TTC549 (cell line): ENCODE data around the gene PXDN.

Experiments used
- FAIRE-seq: peaks from 2 replicates; lab custom pipeline; 2012; peaks lifted over from hg19 to GRCh38; lab: Jason Lieb, UNC

The PXDN gene

GRCh38 chr2:1609040-1609439, 135.3 kb downstream of the PXDN start:
- no peak for FAIRE-seq

- FAIRE-seq, result no peak
Observed at GRCh38 chr2:1607971-1608688, 136.2 kb downstream of the PXDN start.

- no peak for FAIRE-seq
Observed at GRCh38 chr2:1607236-1607920, 136.9 kb downstream of the PXDN start.

DNA sequence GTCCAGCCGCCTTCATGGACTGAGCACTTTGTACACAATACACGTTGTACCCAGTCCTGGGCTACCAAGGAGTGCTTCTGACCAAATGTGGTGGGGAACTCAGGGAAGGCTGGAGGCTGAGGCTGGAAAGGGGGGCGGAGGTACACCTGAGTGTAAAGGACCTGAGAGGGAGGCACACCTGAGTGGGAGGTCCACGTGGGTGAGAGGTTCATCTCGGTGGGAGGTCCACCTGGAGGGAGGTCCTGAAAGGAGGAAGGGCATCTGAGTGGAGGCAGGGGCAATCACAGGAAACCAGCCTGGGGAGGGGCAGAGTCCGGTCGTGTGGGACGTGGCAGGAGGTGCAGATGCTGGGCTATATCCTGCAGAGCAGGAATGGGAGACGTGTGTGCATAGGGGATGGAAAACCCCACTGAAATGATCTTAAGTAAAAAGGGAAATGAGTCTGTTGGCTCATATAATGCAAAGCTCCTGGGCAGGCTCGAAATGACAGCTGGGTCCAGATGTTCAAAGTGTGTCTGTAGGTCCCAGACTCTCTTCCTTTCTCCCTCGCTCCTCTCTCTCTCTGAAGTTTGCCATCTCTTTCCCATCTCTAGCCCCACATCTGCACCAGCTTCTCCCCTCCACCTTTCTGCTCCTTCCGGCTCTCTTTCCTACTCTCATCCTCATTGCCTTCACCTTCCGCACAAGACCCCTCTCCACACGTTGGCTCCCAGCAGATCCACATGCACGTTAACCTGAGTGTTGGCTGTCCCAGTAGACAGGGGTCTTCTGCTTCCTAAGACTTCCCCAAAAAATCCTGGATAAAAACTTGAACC, 137.7 kb downstream of the PXDN start:
- FAIRE-seq, result no peak

DNA sequence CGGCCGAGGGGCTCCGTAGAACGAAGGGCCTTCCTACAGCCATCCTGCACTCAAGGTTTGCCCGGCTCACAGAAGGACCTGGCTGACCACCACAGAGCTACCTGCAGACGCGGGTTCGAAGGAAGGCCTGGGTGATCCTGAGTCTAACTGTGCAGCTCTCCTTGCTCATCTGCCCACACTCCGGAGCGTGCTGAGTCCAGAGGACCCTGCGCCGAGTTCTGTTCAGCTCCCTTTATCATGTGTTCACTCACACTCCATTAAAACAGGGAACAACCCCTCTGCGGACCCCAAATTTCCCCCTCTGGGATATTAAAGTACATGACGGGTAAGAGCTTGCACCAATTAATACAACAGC, 138.3 kb downstream of the PXDN start:
- no peak for FAIRE-seq

GRCh38 chr2:1605102-1606045, 138.9 kb downstream of the PXDN start:
- no peak for FAIRE-seq

GRCh38 chr2:1603521-1603920, 140.8 kb downstream of the PXDN start:
- no peak for FAIRE-seq

DNA sequence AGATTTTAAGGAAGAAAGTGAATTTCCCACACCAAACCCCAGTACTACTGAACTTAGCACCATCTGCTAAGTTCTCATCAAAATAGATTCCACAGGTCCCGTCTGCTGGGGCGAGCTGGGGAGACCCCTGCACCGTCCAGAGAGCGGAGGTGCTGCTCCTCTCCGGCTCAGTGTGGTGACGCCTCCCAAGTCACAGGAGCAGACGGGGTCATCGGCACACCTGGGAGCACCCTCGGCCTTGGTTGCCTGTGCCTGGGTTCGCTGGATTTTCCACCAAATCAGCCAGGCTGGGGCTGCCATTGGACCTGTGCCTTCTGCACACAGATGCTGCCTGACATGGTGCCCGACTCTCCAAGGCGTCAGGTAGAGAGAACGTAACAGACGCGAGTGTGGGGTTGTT, 141.3 kb downstream of the PXDN start:
- FAIRE-seq, result no peak

DNA sequence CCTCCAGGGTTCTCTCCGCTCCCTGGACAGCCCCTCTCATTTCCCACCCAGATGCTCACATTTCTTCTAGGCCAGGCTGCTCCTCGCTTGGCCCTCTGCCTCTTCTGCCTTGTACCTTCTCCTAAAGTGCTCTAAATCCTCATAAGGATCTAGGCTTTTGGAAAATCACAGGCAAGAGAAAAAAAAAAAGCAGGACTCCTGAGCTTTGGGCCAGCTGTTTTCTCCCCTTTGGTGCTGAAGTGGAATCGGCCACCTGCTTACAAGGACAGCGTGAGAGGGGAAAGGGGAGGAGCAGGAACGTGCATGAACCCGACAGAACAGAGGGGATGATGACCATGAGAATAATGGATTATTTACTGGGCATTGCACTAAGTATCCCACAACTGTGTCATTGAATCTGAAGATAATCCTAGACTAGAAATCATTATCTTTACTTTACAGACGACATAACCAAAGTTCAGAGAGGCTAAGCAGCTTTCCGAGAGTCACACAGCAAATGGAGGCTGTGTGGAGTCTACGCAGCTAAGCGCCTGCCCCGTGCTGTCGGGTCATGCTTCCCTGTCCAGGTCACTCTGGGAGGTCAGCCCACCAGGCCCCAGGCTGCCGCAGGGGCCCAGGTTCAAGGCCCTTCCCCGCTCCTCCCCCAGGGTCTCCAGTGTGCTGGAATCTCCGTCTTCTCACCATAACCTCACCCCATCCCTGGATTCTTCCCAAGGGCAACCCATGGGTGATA, 141.9 kb downstream of the PXDN start:
- no peak for FAIRE-seq

DNA sequence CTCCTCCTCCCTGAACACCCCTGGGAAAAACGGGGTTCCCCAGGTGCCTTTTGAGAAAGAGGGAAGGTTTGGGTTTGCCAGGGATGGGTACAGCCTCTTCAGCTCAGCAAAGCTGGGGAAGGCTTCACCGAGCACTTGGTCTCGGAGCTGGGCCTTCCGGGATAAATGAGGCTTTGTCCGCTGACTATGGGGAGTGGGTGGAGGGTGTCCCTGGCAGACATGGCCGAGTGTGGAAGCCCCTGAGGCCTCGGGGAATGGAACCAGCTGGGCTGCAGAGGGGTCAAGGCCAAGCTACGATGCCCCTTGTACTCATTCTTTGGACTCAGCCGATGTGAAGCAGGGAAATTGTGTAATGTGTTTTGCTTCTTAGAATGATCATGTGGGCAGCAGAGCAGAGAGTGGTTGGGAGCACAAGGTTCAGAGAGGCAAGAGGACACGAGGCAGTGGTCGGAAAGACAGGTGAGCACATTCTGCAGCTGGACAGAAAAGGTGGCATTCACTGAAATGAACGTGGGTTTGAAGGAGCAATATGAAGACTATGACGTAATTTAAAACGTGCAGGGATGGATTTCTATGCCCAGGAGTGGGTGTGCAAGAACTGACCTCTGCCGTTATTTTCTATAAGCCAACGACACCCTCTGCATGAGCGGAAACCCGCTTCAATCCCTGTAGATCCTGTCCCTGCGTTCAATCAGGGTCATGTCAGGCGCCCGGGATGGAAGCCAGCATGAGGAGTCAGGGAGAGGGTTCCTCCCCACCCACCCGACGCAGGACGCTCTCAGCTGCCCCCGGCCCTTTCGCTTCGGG, 142.6 kb downstream of the PXDN start:
- no peak for FAIRE-seq

DNA sequence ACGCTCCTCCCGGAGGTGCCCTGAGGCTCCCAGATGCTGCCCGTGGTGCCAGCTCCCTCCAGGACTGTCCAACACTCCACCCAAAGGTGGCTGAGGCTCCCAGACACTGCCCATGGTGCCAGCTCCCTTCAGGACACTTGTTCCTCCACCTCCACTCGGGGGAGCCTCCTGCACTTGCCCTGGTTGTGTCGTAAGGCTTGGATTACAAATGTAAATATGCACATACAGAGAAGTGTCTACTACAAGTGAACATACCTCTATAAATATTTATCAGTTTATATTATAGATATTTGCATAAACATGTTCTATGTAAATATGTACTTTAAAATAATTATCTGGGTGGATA, 143.3 kb downstream of the PXDN start:
- FAIRE-seq, result no peak

- FAIRE-seq, result no peak
Observed at GRCh38 chr2:1600191-1601066, 143.9 kb downstream of the PXDN start.

GRCh38 chr2:1599301-1600085, 144.8 kb downstream of the PXDN start:
- no peak for FAIRE-seq

DNA sequence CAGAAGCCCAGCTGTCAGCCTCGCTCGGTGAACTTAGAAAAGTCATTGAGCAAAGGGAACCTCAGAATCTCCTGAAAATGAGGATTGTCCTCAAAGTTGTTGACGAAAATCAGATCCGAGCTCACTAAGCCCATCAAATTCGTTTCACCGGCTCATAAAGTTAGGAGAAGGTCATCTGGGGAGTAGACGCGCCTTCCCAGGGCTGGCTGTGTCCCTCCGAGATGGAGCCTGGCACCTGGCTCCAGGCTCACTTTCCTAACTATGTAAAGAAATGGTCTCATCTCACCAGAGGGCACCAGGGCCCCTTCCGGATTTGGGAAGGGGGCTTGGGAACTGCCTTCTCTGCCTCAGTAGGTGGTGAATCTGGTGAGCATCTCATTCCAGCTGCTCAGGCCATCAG, 145.5 kb downstream of the PXDN start:
- FAIRE-seq, result no peak

GRCh38 chr2:1598041-1598710, 146.1 kb downstream of the PXDN start:
- no peak for FAIRE-seq

- no peak for FAIRE-seq
Observed at GRCh38 chr2:1595274-1595673, 149.0 kb downstream of the PXDN start.

DNA sequence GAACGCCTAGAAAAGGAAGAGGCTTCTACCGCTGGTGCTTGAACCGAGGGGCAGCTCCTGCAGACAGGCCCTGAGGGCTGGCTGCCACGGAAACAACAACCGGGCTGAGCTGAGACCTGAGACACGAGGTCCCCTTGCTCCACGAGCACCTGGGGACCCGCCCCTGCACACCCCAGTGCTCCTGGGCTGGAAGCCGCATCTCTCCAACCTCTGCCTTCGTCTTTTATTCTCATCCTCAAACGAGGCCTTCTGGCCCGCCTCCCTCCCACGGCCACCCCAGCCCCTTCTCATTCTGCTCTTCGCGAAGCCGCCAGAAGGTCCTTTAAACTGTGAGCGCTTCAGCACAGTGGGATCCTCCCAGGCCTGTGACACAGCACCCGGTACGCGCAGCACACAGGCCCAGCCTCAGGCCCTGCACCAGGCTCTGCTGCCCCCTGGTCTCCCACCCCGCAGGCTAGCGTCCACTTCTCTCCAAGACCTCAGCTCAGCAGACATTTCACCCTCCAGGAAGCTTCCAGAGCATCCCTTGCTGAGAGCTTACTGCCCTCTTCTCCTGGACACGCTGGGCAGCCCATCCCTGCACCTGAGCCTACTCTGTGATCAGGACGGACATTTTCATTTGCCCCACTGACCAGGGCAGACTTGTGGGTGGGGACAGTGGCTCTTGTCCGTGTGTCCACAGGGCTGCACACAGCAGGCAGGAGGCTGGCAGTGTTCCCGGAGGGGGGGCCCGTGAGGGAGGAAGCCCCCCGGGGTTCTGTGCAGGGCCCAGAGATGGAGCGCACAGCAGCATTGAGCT, 149.7 kb downstream of the PXDN start:
- no peak for FAIRE-seq

- no peak for FAIRE-seq
Observed at GRCh38 chr2:1594123-1594372, 150.3 kb downstream of the PXDN start.
